ENCODE results near the gene KRT82. TPM values are rescaled to one million over a fixed set of nuclear protein-coding genes. Genes with fewer than 3 reads are reported as not detected.

The KRT82 gene
- total and polyA plus RNA-seq, 2 experiments from 2014 or later: not detected

DNA sequence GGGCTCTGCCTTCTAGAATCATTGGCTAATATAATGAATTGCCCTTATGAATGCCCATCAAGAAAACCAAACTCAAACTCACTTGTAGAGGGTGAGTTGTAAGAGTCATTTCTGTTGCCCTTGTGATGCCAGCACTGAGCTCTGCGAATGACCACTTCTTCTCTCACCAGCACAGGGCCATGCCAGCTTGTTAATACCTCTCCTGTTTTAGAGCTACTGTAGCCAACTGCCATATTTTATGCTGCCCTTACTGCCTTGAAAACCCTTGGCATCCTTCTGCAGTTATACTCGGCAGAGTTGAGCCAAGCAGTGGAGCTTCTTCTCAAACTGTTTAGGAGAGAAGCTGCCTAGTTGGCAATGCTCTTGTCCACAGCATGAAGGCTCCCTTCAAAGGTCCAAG, 19.9 kb upstream of the KRT82 start (continued):
- TF ChIP-seq, protein P1, sequence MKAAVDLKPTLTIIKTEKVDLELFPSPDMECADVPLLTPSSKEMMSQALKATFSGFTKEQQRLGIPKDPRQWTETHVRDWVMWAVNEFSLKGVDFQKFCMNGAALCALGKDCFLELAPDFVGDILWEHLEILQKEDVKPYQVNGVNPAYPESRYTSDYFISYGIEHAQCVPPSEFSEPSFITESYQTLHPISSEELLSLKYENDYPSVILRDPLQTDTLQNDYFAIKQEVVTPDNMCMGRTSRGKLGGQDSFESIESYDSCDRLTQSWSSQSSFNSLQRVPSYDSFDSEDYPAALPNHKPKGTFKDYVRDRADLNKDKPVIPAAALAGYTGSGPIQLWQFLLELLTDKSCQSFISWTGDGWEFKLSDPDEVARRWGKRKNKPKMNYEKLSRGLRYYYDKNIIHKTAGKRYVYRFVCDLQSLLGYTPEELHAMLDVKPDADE (IDR thresholded peaks at IDR 0.05): no peak
- TF ChIP-seq, protein P2, sequence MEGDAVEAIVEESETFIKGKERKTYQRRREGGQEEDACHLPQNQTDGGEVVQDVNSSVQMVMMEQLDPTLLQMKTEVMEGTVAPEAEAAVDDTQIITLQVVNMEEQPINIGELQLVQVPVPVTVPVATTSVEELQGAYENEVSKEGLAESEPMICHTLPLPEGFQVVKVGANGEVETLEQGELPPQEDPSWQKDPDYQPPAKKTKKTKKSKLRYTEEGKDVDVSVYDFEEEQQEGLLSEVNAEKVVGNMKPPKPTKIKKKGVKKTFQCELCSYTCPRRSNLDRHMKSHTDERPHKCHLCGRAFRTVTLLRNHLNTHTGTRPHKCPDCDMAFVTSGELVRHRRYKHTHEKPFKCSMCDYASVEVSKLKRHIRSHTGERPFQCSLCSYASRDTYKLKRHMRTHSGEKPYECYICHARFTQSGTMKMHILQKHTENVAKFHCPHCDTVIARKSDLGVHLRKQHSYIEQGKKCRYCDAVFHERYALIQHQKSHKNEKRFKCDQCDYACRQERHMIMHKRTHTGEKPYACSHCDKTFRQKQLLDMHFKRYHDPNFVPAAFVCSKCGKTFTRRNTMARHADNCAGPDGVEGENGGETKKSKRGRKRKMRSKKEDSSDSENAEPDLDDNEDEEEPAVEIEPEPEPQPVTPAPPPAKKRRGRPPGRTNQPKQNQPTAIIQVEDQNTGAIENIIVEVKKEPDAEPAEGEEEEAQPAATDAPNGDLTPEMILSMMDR (conservative IDR thresholded peaks at IDR 0.05; ENCODE audit: low read depth in 2 of 2): no peak
- no peak for TF ChIP-seq JUNB (IDR thresholded peaks at IDR 0.05; ENCODE audit: unreplicated experiment)
- TF ChIP-seq NANOG (IDR thresholded peaks at IDR 0.05; ENCODE audit: borderline replicate concordance): no peak
- TF ChIP-seq ZNF331 (CRISPR knock-in tag; IDR thresholded peaks at IDR 0.05; ENCODE audit: low read depth): no peak
- no peak for TF ChIP-seq EZH2 (IDR thresholded peaks at IDR 0.05; ENCODE audit: low read depth, unreplicated experiment)
- no peak for TF ChIP-seq CREB1 (CRISPR knock-in tag; IDR thresholded peaks at IDR 0.05; ENCODE audit: low read depth)
- TF ChIP-seq STAT1 (IDR thresholded peaks at IDR 0.05; ENCODE audit: unreplicated experiment): no peak

DNA sequence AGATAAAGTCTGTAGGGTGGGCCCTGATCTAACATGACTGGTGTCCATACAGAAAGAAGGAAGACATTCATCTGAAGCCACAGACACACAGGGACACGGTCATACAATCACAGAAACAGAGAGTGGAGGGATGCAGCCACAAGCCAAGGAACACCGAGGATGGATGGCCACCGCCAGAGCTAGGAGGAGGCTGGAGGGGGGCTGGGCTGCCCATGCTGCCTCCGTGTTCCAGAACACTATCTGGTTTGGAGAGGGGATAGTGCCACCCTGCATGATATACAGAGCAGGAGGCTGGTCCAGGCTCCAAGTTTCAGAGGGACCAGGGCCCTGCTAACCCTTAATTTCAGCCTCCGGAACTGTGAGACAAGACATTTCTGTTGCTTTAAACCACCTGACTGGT, 19.3 kb upstream of the KRT82 start:
- Mint-ChIP-seq H3K27ac (no peak overlapping the region), H3K4me1 (peaks cover 9% of the 10 kb centered on the region), H3K9me3 (no peaks in the 10 kb centered on the region), H3K4me3 (no peak overlapping the region), H3K36me3 (ENCODE audit: low read depth) (no peaks in the 10 kb centered on the region), H3K27me3 (ENCODE audit: insufficient read depth, low read depth, poor library complexity) (peaks cover 5% of the 10 kb centered on the region)
- ATAC-seq: no peak
- H3K27me3 ChIP-seq (ENCODE audit: insufficient read depth): no peaks in the 10 kb centered on the region
- DNase-seq (ENCODE audit: low spot score): no peak
- H3K4me3 ChIP-seq: no peak overlapping the region
- no peak overlapping the region for H3K27ac ChIP-seq (ENCODE audit: low read depth)
- H4K20me1 ChIP-seq (replicated peaks; ENCODE audit: insufficient read depth): no peaks in the 10 kb centered on the region
- H2AFZ ChIP-seq: no peak overlapping the region
- no peaks in the 10 kb centered on the region for H3K9me2 ChIP-seq (ENCODE audit: insufficient read depth)
- no peaks in the 10 kb centered on the region for H3F3A ChIP-seq (replicated peaks; ENCODE audit: low read depth)
- H3K79me2 ChIP-seq (replicated peaks; ENCODE audit: insufficient read depth): no peaks in the 10 kb centered on the region
- no peak overlapping the region for H3K4me2 ChIP-seq
- no peaks in the 10 kb centered on the region for H3K36me3 ChIP-seq (ENCODE audit: insufficient read depth)
- TF ChIP-seq EZH2phosphoT487 (IDR thresholded peaks at IDR 0.05; ENCODE audit: unreplicated experiment): no peak
- TF ChIP-seq, protein P3, sequence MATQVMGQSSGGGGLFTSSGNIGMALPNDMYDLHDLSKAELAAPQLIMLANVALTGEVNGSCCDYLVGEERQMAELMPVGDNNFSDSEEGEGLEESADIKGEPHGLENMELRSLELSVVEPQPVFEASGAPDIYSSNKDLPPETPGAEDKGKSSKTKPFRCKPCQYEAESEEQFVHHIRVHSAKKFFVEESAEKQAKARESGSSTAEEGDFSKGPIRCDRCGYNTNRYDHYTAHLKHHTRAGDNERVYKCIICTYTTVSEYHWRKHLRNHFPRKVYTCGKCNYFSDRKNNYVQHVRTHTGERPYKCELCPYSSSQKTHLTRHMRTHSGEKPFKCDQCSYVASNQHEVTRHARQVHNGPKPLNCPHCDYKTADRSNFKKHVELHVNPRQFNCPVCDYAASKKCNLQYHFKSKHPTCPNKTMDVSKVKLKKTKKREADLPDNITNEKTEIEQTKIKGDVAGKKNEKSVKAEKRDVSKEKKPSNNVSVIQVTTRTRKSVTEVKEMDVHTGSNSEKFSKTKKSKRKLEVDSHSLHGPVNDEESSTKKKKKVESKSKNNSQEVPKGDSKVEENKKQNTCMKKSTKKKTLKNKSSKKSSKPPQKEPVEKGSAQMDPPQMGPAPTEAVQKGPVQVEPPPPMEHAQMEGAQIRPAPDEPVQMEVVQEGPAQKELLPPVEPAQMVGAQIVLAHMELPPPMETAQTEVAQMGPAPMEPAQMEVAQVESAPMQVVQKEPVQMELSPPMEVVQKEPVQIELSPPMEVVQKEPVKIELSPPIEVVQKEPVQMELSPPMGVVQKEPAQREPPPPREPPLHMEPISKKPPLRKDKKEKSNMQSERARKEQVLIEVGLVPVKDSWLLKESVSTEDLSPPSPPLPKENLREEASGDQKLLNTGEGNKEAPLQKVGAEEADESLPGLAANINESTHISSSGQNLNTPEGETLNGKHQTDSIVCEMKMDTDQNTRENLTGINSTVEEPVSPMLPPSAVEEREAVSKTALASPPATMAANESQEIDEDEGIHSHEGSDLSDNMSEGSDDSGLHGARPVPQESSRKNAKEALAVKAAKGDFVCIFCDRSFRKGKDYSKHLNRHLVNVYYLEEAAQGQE (IDR thresholded peaks at IDR 0.05; ENCODE audit: unreplicated experiment): no peak
- TF ChIP-seq JUNB (IDR thresholded peaks at IDR 0.05; ENCODE audit: unreplicated experiment): no peak
- no peak for TF ChIP-seq CREB1 (CRISPR knock-in tag; IDR thresholded peaks at IDR 0.05; ENCODE audit: low read depth)
- no peak for TF ChIP-seq ZNF331 (CRISPR knock-in tag; IDR thresholded peaks at IDR 0.05; ENCODE audit: low read depth)
- TF ChIP-seq, protein P1 (IDR thresholded peaks at IDR 0.05): no peak
- TF ChIP-seq EZH2 (IDR thresholded peaks at IDR 0.05; ENCODE audit: low read depth, unreplicated experiment): no peak
- no peak for TF ChIP-seq ZNF114 (CRISPR knock-in tag; IDR thresholded peaks at IDR 0.05)
- TF ChIP-seq, protein P2 (conservative IDR thresholded peaks at IDR 0.05; ENCODE audit: low read depth in 2 of 2): no peak
- TF ChIP-seq NANOG (IDR thresholded peaks at IDR 0.05; ENCODE audit: borderline replicate concordance): no peak
- no peak for TF ChIP-seq POLR2AphosphoS5 (IDR thresholded peaks at IDR 0.05; ENCODE audit: low read depth)
- no peak for TF ChIP-seq STAT1 (IDR thresholded peaks at IDR 0.05; ENCODE audit: unreplicated experiment)
- no peaks in the 10 kb centered on the region for H3K4me1 ChIP-seq (ENCODE audit: insufficient read depth)
